Activated CD4-positive, alpha-beta T cell treated with anti-CD3 and anti-CD28 coated beads, Interleukin-2, amount 50 U/mL, for 1 hour (primary cell): ENCODE data around the gene FIG4.
"Not testable (repeated sequence)": the region's sequence is repeated elsewhere in the genome, so short reads cannot be mapped to it uniquely, and the experiment has no call there.

Experiments
- DNase-seq: peaks from one replicate; pipeline ENCODE4 v3.0.0-alpha.2; 2020

Gene FIG4

DNA sequence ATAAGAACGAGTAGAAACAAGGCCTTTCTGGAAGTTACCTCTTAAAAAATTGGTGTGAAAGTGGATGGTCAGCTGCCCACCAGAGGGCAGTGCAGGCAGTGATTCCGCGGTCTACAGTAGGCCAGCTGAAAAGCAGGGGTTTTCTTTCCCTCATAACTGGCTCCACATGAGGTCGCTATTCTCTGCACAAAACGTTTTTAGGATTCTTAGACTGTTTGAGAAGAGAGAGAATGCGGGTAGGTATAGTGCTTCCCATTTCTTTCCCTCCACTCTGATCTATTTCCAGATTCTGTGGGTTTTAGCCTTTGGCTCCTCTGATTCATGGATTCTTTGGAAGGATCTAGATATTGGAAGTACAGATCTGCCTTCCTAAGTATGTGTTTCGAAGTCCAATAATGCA is 14.2 kb downstream of the FIG4 start:
- DNase-seq, result peak; percentile 68

DNA sequence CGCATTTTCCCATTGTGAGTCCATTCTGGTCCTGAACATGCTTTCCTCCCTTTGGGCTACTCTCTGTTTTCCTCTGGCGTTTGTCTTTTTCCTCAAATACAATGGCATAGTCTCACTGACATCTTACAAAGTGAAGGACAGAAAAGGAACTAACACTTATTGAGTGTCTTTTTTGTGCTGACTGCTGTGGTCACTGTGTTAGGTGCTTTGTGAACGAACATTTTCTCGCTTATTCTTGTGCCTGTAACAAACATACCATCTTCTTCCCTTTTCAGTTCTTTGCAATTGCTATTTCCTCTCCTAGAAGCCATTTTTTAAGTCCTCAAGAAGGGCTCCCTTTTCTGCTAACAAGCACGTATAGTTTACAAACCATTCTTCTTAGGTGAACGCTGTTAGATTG is 15.4 kb downstream of the FIG4 start:
- DNase-seq, result no peak

DNA sequence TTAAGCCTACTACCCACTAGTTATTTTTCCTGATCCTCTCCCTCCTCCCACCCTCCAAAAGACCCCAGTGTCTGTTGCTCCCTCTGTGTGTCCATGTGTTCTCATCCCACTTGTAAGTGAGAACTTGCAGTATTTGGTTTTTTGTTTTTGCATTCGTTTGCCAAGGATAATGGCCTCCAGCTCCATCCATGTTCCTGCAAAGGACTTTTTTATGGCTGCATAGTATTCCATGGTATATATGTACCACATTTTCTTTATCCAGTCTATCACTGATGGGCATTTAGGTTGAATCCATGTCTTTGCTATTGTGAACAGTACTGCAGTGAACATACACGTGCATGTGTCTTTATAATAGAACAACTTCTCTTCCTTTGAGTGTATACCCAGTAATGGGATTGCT is 17.0 kb downstream of the FIG4 start:
- DNase-seq, result not testable (repeated sequence)

DNA sequence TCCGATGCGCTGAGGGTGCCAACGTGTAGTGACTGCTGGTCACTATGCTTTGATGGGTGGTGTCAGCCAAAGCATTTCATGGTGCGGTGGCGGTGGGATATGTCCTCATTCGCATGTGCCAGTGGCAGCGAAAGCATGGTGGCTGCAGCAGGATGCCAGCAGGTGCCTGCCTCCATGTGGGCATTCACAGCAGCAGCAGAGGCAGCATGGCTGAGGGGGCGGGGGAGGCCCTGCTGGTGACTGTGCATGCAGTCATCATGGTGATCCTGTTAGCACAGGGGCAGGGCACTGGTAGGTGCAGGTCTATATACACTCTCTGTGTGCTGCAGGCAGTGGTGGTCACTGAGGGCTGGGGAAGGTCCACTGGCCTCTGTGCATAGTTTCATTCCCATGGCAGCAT is 22.0 kb downstream of the FIG4 start:
- no peak for DNase-seq

DNA sequence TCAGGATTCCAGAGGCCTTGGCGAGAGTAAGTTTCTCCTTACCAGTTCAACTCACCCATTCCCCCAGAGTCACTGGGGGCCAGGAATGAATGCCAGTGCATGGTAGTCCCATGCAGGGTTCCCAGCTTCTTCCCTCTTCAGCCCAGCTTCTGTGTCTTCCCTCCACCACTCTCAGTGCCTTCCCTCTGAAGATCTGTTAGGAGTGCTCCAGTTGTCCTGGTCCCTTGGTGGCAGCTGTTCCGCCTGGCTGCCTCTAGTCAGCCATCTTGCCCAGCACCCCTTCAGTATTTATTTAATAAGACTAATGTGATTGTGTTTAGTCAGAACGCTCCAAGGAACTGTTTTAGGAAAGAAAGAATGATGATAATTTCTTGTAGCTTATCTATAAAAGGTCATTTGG is 23.1 kb downstream of the FIG4 start:
- no peak for DNase-seq

DNA sequence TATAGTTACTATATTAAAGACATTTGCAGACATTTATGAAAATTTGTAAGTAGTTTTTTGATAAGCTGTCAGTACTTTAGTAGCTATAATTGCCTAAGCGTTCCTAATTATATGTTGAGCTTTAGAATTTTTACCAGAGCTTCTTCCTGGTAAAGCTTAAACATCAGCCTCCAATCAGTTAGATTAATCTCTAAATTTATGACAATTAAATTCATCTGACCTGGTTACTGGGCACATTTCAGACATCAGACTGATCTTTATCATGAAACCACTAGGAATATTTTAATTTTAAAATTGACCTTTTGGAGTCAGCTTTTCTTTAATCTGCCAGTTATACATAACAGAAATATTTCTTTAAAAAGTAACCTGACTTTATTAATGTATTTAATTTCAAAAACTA is 23.5 kb downstream of the FIG4 start:
- no peak for DNase-seq

DNA sequence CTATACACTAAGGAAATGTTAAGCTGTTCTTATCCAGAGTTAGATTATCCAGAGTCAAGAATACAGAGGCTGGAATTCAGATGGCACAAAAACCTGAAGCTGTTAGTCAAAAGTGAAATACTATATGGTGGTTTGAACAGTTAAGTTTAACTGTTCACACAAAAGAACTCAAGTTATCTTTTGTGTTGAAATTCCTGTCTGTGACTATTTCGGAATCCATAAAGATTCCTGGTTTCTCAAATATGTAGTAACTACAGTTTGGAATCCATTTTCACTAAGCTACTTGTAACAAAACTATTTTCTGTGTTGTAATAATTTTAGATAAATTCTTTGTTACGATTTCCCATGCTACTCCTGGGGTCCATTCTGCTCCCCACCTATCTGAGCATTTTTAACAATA is 24.5 kb downstream of the FIG4 start:
- no peak for DNase-seq

DNA sequence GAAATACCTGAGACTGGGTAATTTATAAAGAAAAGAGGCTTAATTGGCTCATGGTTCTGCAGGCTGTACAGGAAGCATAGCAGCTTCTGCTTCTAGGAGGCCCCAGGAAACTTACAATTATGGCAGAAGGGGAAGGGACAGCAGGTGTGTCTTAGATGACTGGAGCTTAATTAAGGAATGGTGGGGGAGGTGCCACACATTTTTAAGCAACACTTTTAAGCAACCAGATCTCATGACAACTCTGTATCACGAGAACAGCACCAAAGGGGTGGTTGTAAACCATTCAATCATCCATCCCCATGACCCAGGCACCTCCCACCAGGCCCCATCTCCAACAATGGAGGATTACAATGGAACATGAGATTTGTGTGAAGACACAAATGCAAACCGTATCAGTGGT is 26.9 kb downstream of the FIG4 start:
- no peak for DNase-seq

DNA sequence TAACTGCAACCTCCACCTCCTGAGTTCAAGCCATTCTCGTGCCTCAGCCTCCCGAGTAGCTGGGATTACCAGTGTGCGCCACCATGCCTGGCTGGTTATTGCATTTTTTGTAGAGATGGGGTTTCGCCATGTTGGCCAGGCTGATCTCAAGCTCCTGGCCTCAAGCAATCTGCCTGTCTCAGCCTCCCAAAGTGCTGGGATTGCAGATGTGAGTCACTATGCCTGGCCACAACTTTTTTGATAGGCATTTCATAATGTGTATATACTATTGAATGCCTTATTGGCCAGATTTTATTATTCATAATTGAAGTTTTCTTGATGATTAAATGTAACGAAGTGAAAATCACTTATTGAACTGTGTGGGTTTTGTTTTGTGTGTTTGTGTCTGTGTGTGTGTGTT is 27.9 kb downstream of the FIG4 start:
- no peak for DNase-seq

DNA sequence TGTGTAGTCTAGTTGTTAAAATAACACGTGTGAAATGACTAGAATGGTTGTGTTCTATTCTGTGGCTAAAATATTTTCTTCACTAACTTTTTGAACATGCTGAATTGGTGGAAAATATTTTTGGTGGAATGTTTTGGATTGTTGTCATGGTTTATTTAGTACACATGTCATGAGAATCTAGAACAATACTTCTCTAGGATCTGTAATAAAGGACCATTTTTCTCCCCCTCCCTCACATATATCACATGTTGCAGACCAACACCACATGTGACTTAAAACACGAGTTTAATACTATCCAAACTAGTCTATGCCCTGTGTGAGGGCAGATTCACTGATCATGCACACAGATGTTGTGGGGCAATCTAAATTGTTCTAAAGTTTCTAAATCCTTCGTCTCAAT is 29.2 kb downstream of the FIG4 start:
- no peak for DNase-seq

DNA sequence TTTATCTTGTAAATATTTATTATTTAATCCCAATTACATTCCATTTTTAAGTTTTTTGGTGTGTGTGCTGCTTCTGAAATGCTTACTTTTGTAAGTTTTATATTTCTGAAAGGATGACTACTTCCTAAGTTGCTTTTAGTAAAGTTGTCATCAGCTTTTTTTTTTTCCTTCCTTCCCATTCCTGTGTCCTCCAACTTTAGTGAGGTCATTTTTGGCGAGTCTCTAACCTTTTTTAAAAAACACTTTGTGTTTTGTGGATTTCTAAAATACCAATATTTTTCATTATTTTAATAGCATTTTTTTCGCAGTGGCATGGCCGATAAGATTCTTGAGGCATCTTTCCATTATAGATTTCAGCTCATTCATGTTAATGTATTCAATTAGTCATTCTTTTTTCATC is 30.9 kb downstream of the FIG4 start:
- DNase-seq, result no peak

DNA sequence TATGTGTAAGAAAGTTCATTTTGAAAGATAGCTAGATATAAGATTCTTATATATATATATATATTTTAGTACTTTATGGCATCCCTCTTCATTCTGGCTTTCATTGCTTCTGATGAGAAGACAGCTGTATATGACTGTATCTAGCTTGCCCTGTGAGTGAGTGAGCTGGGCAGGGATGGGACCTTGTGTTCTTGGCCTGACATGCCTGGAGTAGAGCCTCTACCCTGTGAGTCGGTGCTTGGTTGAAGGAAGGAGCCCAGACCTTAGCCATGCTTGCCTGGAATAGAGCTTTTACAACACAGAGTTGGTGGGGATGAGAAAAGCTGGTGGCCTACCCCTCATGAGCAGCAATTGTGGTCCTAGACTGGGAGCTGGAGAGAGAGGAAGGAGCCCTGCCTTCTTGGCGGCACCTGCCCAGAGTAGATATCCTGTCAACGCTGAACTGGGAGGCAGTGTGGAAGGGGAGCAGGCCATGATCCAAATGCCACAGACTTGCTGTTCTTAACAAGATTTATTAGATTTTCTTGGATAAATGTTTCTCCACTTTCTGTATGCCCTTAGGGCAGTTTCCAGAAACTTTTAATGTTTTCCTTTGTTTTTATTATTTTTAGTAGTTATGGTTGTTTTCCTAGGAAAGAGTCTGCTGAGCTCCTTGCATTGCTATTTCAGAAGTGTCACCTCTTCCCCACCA is 31.6 kb downstream of the FIG4 start:
- DNase-seq, result no peak

DNA sequence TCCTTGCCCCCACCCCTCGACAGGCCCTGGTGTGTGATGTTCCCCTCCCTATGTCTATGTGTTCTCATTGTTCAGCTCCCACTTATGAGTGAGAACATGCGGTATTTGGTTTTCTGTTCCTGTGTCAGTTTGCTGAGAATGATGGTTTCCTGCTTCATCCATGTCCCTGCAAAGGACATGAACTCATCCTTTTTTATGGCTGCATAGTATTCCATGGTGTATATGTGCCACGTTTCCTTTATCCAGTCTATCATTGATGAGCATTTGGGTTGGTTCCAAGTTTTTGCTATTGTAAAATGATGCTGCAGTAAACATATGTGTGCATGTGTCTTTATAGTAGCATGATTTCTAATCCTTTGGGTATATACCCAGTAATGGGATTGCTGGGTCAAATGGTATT is 34.2 kb downstream of the FIG4 start:
- DNase-seq, result not testable (repeated sequence)

DNA sequence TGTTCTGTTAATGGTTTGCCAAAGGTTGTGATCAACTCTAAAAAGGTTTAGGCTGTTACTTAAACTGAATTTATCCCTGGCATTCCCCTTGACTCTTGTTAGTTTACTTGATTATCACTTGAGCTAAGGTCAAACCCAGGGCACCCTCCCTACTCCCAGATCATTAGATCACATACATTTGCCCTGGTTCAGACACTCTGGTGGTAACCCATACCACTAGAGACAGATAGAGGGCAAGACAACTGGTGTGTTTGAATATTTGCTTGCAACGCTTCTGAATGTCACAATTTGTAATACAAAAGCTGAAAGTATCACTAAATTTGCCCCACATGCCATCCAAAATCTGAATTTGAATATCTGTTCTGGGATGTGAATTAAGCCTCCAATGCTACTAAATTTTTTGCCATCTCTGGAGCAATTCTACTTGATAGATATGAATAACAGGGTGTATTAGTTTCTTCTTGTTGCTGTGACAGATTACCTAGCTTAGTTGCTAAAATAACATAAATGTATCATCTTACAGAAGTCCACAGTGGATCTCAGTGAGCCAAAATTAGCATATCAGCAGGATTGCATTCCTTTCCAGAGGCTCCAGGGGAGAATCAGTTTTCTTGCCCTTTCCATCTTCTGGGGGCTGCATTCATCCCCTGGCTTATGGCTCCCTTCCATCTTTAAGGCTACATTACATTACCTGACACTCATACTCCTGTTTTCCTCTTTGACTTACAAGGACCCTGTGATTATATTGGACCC is 45.4 kb downstream of the FIG4 start:
- DNase-seq, result no peak

DNA sequence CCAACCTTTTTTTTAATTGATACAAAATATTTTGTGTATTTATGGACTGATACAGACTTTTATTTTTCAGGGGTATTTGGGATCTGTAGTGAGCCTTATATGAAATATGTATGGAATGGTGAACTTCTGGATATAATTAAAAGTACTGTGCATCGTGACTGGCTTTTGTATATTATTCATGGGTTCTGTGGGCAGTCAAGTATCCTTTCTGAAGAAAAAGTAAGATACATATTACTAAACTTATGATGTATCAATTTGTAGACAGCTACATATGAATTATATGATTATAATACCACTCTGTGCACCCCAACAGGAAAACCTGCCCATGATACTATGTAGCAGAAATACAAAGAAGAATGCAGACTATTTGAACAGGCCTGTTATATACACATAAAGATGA is 47.2 kb downstream of the FIG4 start:
- no peak for DNase-seq

DNA sequence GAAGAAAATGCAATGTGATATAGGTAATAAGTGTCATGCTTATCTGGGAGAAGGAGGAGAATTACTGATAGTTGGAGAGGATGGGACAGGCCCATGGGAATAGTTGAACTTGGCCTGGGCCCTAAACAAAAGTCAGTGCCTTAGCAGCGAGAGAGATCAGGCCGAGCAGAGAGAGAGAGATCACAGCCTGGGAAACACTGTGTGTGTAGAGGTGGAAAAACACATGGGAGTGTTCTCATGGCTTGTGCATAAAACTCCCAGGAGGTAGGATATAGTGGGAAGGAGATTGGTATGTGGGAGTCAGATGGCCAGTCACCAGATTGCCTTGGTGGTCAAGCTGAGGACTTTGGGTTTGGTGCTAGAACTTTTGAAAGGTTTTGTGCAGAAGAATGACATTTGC is 47.6 kb downstream of the FIG4 start:
- DNase-seq, result no peak

DNA sequence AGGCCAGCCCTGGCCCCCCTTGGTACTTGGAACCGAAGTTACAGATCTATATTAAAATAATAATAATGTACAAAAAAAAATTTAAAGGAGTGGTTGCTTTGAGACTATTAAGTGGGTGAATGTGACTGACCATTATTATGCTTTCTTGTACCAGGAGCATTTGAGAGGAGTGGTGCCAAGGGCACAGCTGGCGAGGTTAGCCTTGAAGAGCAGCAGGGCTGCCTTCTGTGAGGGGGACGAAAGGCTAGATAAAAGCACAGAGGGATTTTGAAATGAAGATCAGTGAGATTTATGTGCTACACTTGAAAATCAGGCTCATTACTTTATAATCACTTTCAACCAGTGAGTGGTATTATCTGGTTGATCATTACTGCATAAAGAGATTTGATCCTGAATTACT is 48.6 kb downstream of the FIG4 start:
- DNase-seq, result no peak

DNA sequence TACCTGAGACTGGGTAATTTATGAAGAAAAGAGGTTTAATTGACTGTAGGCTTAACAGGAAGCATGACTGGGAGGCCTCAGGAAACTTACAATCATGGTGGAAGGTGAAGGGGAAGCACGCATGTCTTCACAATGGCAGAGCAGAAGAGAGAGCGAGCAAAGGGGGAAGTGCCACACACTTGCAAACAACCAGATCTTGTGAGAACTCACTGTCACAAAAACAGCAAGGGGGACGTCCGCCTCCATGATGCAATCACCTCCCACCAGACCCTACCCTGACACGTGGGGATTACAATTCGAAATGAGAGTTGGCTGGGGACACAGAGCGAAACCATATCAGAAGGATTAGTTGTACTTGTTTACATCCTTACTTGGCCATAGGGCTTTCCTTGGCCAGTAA is 49.7 kb downstream of the FIG4 start:
- no peak for DNase-seq

DNA sequence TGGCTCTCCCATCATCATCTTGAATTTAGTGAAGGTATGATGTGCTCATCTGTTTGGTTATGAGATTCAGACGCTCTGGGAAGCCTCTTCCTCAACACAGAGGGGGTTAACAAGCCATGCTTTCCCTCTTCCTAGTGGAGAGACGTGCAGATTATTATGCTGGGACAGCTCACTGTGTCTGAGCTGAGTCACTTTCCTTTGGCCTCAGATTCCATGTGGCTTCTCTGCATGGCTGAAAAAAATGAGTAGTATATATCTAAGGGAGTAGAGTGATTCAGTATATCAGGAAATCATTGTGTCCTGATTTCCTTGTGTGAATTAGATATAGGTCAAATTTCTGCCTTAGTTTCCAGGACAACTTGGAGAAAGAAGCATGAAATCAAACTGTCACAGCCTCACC is 52.6 kb downstream of the FIG4 start:
- no peak for DNase-seq

DNA sequence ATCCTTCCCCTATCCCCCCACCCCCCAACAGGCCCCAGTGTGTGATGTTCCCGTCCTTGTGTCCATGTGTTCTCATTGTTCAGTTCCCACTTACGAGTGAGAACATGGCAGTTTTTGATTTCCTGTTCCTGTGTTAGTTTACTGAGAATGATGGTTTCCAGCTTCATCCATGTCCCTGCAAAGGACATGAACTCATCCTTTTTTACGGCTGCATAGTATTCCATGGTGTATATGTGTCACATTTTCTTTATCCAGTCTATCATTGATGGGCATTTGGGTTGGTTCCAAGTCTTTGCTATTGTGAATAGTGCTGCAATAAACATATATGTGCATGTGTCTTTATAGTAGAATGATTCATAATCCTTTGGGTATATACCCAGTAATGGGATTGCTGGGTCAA is 53.7 kb downstream of the FIG4 start:
- DNase-seq, result not testable (repeated sequence)

DNA sequence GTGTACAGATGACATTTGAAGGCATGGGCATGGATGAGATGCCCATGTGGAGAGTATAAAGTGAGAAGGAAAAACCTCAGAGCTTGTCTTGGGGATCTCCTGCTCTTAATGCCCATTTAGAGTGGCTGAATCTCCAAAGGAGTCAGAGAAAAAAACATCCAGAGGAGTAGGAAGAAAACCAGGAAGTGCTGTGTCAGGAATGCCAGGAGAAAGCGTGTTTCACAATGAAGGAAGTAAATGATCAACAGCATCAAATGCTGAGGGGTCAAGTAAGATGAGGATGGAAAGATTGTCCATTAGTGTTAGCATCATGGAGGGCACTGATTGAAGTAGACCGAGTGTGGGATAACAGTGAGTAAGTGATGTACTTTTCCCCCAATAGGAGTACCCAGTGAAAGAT is 56.1 kb downstream of the FIG4 start:
- DNase-seq, result no peak

DNA sequence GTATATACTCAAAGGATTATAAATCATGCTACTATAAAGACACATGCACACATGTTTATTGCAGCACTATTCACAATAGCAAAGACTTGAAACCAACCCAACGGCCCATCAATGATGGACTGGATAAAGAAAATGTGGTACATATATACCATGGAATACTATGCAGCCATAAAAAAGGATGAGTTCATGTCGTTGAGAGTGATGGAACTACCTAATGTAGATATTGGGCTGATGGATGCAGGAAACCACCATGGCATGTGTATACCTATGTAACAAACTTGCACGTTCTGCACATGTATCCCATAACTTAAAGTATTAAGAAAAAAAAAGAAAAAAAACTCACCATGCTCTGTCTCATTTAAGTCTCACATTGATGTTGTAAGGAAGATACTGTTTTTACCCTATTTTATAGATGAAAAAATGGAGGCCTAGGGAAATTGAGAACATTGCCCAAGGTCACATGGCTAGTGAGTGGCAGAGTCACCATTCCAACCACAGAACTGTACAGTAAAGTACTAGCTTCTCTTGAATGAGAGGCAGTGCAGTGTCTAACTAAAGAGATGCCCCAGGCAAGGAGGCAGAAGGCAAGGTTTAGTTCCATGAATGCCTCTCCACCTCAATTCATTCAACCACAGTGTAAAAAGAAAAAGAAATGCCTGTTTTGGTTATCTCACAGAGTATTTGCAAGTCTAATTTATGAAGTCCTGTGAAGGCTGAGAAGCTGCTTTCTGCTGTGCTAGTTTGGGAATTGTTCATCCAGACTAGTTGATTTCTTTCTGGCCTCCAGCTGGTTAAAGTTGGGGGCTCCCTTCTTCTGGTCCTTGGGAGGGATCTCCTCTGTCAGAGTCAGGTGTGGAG is 68.2 kb downstream of the FIG4 start:
- DNase-seq, result no peak

DNA sequence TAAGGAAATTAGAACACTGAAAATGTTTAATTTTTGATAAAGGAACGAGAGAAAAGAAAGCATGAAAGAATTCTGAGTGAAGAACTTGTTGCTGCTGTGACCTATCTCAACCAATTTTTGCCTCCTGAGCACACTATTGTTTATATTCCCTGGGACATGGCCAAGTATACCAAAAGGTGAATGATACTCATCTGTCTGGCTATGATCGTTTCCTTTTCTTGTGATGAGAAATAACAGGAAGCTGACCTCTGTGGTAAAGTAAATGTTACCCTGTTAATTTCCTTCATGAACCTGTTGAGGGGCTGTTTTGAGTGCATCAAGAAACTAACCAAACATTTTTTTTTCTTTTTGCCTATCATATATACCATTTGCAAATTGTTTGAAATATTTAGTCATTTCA is 69.1 kb downstream of the FIG4 start:
- DNase-seq, result no peak

DNA sequence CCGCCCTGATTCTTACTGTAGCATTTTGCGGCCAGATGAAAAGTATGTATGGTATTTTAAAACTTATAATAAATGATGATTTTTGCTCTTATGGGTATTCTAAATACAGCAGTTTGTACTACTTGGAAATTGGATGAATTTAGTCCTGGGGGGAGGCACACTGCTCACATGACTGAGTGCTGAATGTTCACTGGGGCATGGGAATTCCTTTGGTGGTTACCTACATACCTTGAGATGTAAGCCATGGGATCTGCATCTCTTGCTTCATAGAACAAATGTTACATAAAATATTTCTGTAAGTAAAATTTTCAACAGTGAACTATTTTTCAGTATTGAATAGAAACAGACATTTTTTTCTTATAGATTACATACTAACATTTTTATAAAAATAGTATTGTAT is 71.1 kb downstream of the FIG4 start:
- no peak for DNase-seq
